Ishikawa (cell line): ENCODE measurements around the gene MUC21.

Experiments
- CREB1 ChIP-seq: IDR thresholded peaks from 2 replicates; pipeline ENCODE4 v1.6.1; 2012; ENCODE audit warnings: low read depth
- EGR1 ChIP-seq: IDR thresholded peaks from 2 replicates; pipeline ENCODE4 v1.6.1; 2012
- EP300 ChIP-seq: IDR thresholded peaks from 2 replicates; pipeline ENCODE4 v1.6.1; 2012; ENCODE audit warnings: borderline replicate concordance
- FOXM1 ChIP-seq: IDR thresholded peaks from 2 replicates; pipeline ENCODE4 v1.6.1; 2012; ENCODE audit warnings: low read depth, borderline replicate concordance
- MAX ChIP-seq: IDR thresholded peaks from 2 replicates; pipeline ENCODE4 v1.6.1; 2012
- REST ChIP-seq: IDR thresholded peaks from 2 replicates; pipeline ENCODE4 v1.6.1; 2012; ENCODE audit warnings: low read depth, mild to moderate bottlenecking
- TCF12 ChIP-seq: IDR thresholded peaks from 2 replicates; pipeline ENCODE4 v1.6.1; 2012; ENCODE audit warnings: low read depth
- ZBTB7A ChIP-seq: IDR thresholded peaks from 2 replicates; pipeline ENCODE4 v1.6.1; 2012; ENCODE audit warnings: low read depth

- no peak for TF ChIP-seq ZBTB7A
- TF ChIP-seq CREB1 = no peak
- no peak for TF ChIP-seq TCF12
- no peak for TF ChIP-seq EGR1
- TF ChIP-seq EP300 = no peak
- TF ChIP-seq REST = no peak
- no peak for TF ChIP-seq FOXM1
- TF ChIP-seq MAX = no peak
Observed at GRCh38 chr6:30963641-30964040, 19.9 kb upstream of the MUC21 start.
